GM19193 (cell line): Measurements from ENCODE around the gene GLOD5.

Experiments
- POLR2A ChIP-seq: IDR thresholded peaks from 4 replicates; pipeline ENCODE4 v1.6.1; 2011; ENCODE audit not compliant: insufficient read depth, insufficient read length; ENCODE audit errors: extremely low read depth

The GLOD5 gene

GRCh38 chrX:48741834-48742233 lies 19.7 kb upstream of the GLOD5 start:
- TF ChIP-seq POLR2A = no peak

GRCh38 chrX:48745222-48745621 lies 16.3 kb upstream of the GLOD5 start:
- TF ChIP-seq POLR2A = no peak

- no peak for TF ChIP-seq POLR2A
These were observed 14.0 kb upstream of the GLOD5 start for GRCh38 chrX:48747415-48748016.

GRCh38 chrX:48749182-48749581 lies 12.4 kb upstream of the GLOD5 start:
- TF ChIP-seq POLR2A = no peak

GRCh38 chrX:48751343-48751742 lies 10.2 kb upstream of the GLOD5 start:
- TF ChIP-seq POLR2A = no peak

- TF ChIP-seq POLR2A = no peak
These were observed 9.0 kb upstream of the GLOD5 start for GRCh38 chrX:48752498-48752897.

GRCh38 chrX:48753708-48754228 lies 7.8 kb upstream of the GLOD5 start:
- no peak for TF ChIP-seq POLR2A

- TF ChIP-seq POLR2A = no peak
These were observed 7.3 kb upstream of the GLOD5 start for GRCh38 chrX:48754238-48754637.

GRCh38 chrX:48769230-48769629 lies 7.7 kb downstream of the GLOD5 start:
- no peak for TF ChIP-seq POLR2A

- TF ChIP-seq POLR2A = no peak
These were observed 8.7 kb downstream of the GLOD5 start for GRCh38 chrX:48770296-48770695.

GRCh38 chrX:48772602-48773001 lies 11.1 kb downstream of the GLOD5 start:
- no peak for TF ChIP-seq POLR2A

GRCh38 chrX:48776818-48777439 lies 15.4 kb downstream of the GLOD5 start:
- no peak for TF ChIP-seq POLR2A

- TF ChIP-seq POLR2A = no peak
These were observed 17.9 kb downstream of the GLOD5 start for GRCh38 chrX:48779399-48779798.

- no peak for TF ChIP-seq POLR2A
These were observed 20.2 kb downstream of the GLOD5 start for GRCh38 chrX:48781705-48782104.

- TF ChIP-seq POLR2A = no peak
These were observed 20.7 kb downstream of the GLOD5 start for GRCh38 chrX:48782216-48782615.

GRCh38 chrX:48782795-48783194 lies 21.2 kb downstream of the GLOD5 start:
- no peak for TF ChIP-seq POLR2A
